K562 (cell line): ENCODE data around the gene ZP3. TPM values are rescaled to one million over a fixed set of nuclear protein-coding genes. Genes with fewer than 3 reads are reported as not detected.

ENCODE experiments used
- BCL6 ChIP-seq: fragments of 250-450 bp; sonication (Bioruptor Pico); IDR thresholded peaks from 2 replicates; pipeline ENCODE4 v1.4.0; 2020
- CHCHD3 ChIP-seq: fragments of 250-450 bp; sonication (Bioruptor Pico); IDR thresholded peaks from 2 replicates; pipeline ENCODE4 v2.1.2; 2022; ENCODE audit warnings: mild to moderate bottlenecking
- CUX1 ChIP-seq: fragments of 200-800 bp; sonication (Bioruptor generic); IDR thresholded peaks from 2 replicates; pipeline ENCODE4 v1.6.1; 2016; ENCODE audit warnings: missing genetic modification characterization, missing compliant biosample characterization
- DIDO1 ChIP-seq: fragments of 450-650 bp; IDR thresholded peaks from 2 replicates; pipeline ENCODE4 v1.6.1; 2016; ENCODE audit warnings: low read depth, missing biosample characterization, missing genetic modification characterization
- DLX4 ChIP-seq: fragments of 250-450 bp; sonication (Bioruptor Pico); IDR thresholded peaks from 2 replicates; pipeline ENCODE4 v1.6.1; 2021; ENCODE audit warnings: mild to moderate bottlenecking
- E2F6 ChIP-seq, 2 experiments: IDR thresholded peaks; 2 replicates each; pipeline ENCODE4 v1.6.1; 2011; ENCODE audit warnings: borderline replicate concordance in 1 of 2, control low read depth in 1 of 2, low read depth in 1 of 2, low read length in 1 of 2, mild to moderate bottlenecking in 1 of 2, mixed read lengths in 1 of 2, moderate library complexity in 1 of 2; ENCODE audit not compliant: insufficient read depth in 1 of 2, insufficient read length in 1 of 2, poor library complexity in 1 of 2, severe bottlenecking in 1 of 2; ENCODE audit errors: extremely low read depth in 1 of 2
- ELF1 ChIP-seq: fragments of 200-800 bp; sonication (Bioruptor generic); IDR thresholded peaks from 2 replicates; pipeline ENCODE4 v1.6.1; 2016; ENCODE audit warnings: missing genetic modification characterization, missing compliant biosample characterization
- GTF2B ChIP-seq: IDR thresholded peaks from 2 replicates; pipeline ENCODE4 v1.6.1; 2011; ENCODE audit not compliant: insufficient read length; ENCODE audit errors: extremely low read depth
- KDM4B ChIP-seq, 2 experiments: fragments of 450-650 bp in 1 of 2; sonication (generic) in 1 of 2; IDR thresholded peaks; 2 replicates each; pipeline ENCODE4 v1.6.1; 2016 to 2017; ENCODE audit warnings: borderline replicate concordance in 2 of 2, antibody characterized with exemption in 1 of 2, low read depth in 1 of 2, mild to moderate bottlenecking in 1 of 2
- POLR2G ChIP-seq: fragments of 200-400 bp; formaldehyde crosslinking; IDR thresholded peaks from 2 replicates; pipeline ENCODE4 v1.6.1; 2017; ENCODE audit warnings: low read depth, mild to moderate bottlenecking, antibody characterized with exemption, low read length, moderate library complexity
- SMARCE1 ChIP-seq: fragments of 450-650 bp; IDR thresholded peaks from 2 replicates; pipeline ENCODE4 v1.7.1; 2016; ENCODE audit warnings: mild to moderate bottlenecking
- ZEB2 ChIP-seq: fragments of 450-650 bp; IDR thresholded peaks from 2 replicates; pipeline ENCODE4 v1.6.1; 2016
- ZFP36 ChIP-seq: fragments of 150-350 bp; IDR thresholded peaks from 2 replicates; pipeline ENCODE4 v1.6.1; 2018; ENCODE audit warnings: low read length, low read depth; ENCODE audit not compliant: partially characterized antibody
- ZNF23 ChIP-seq: fragments of 250-450 bp; sonication (Bioruptor Pico); IDR thresholded peaks from 2 replicates; pipeline ENCODE4 v1.4.0; 2020; ENCODE audit warnings: mild to moderate bottlenecking
- ZNF263 ChIP-seq: sonication (generic); formaldehyde crosslinking; IDR thresholded peaks from 2 replicates; pipeline ENCODE4 v1.8.0; 2022; ENCODE audit warnings: mild to moderate bottlenecking, missing genetic modification reagents, borderline replicate concordance
- ZNF311 ChIP-seq: fragments of 250-450 bp; sonication (Bioruptor Pico); IDR thresholded peaks from 2 replicates; pipeline ENCODE4 v1.4.0; 2020; ENCODE audit warnings: mild to moderate bottlenecking, moderate library complexity
- ZNF717 ChIP-seq: fragments of 250-450 bp; sonication (Bioruptor Pico); IDR thresholded peaks from 2 replicates; pipeline ENCODE4 v1.5.0; 2021
- polyA plus RNA-seq, 8 experiments: library from polyadenylated mRNA; depleted of rRNA in 4 of 8; stranded (reverse) in 5 of 8; unstranded in 3 of 8; fragments of >200 nt; fragmentation: Nextera tagmentation in 2 of 8; fragmentation: Illumina TruSeq in 1 of 8; extraction: Ambion mirVana in 2 of 8; extraction: Trizol in 1 of 8; gene quantifications; 2 replicates each; pipeline versions ENCODE4 v1.2.1 to v1.2.3, GENCODE V29; 2011 to 2014; ENCODE audit warnings: inconsistent platforms in 1 of 8, missing spikeins in 1 of 8
- total RNA-seq, 7 experiments: library from RNA; depleted of rRNA in 6 of 7; stranded (reverse); fragments of >200 nt in 6 of 7; fragmentation: Illumina TruSeq in 2 of 7; extraction: Trizol in 2 of 7; gene quantifications; 2 replicates each; pipeline versions ENCODE4 v1.2.1 to v1.2.3, GENCODE V29; 2011 to 2021; ENCODE audit warnings: low replicate concordance in 1 of 7
- TF ChIP-seq, protein P1 (sequence below): IDR thresholded peaks from 3 replicates; pipeline ENCODE4 v1.6.1; 2011; ENCODE audit warnings: borderline replicate concordance, mild to moderate bottlenecking, moderate library complexity; ENCODE audit not compliant: insufficient read length; ENCODE audit errors: extremely low read depth

The ZP3 gene
- total and polyA plus RNA-seq, 9 of the 15 experiments (the other 6 are each of a cell fraction or from before 2014, with no cell fraction given) = 1.4 to 3.8 (median 2.4) TPM

DNA sequence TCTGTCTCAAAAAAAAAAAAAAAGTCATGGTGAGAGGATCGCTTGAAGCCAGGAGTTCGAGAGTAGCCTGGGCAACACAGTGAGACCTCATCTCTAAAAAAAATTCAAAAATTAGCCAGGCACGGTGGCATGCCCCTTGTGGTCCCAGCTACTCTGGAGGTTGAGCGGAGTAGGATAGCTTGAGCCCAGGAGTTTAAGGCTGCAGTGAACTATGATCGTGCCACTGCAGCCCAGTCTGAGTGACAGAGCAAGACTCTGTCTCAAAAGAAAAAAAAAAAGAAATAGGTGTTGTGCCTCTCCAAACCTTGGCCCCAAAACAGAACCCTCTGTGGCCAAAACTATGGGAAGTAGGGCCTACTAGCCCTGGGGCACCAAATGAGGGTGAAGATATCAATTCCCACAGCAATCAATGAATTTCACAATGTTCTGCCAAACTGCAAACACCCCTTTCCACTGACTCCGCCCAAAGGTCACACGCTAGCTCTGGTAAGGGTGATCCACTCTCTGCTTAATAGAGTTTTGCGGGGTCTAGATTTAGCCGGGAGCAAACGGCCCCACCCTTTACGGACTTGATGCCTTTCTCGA is 32.1 kb upstream of the ZP3 start (continued):
- 0 out of 2 replicates have a peak, but pooled peaks have one; percentile 73 for TF ChIP-seq CUX1
- TF ChIP-seq KDM4B (IDR thresholded peaks at IDR 0.05; ENCODE audit: borderline replicate concordance in 2 of 2, low read depth in 1 of 2) = no peak
- TF ChIP-seq, protein P1, sequence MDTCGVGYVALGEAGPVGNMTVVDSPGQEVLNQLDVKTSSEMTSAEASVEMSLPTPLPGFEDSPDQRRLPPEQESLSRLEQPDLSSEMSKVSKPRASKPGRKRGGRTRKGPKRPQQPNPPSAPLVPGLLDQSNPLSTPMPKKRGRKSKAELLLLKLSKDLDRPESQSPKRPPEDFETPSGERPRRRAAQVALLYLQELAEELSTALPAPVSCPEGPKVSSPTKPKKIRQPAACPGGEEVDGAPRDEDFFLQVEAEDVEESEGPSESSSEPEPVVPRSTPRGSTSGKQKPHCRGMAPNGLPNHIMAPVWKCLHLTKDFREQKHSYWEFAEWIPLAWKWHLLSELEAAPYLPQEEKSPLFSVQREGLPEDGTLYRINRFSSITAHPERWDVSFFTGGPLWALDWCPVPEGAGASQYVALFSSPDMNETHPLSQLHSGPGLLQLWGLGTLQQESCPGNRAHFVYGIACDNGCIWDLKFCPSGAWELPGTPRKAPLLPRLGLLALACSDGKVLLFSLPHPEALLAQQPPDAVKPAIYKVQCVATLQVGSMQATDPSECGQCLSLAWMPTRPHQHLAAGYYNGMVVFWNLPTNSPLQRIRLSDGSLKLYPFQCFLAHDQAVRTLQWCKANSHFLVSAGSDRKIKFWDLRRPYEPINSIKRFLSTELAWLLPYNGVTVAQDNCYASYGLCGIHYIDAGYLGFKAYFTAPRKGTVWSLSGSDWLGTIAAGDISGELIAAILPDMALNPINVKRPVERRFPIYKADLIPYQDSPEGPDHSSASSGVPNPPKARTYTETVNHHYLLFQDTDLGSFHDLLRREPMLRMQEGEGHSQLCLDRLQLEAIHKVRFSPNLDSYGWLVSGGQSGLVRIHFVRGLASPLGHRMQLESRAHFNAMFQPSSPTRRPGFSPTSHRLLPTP = no peak
- no peak for TF ChIP-seq ZNF717 (CRISPR knock-in tag)
- no peak for TF ChIP-seq ZFP36
- no peak for TF ChIP-seq ZEB2
- no peak for TF ChIP-seq GTF2B
- no peak for TF ChIP-seq E2F6 (IDR thresholded peaks at IDR 0.05; ENCODE audit: borderline replicate concordance in 1 of 2, extremely low read depth in 1 of 2, insufficient read depth in 1 of 2, insufficient read length in 1 of 2, low read depth in 1 of 2, low read length in 1 of 2, poor library complexity in 1 of 2, severe bottlenecking in 1 of 2)
- TF ChIP-seq SMARCE1 = peak; percentile 19; the same call in 1 of the 2 replicates
- no peak for TF ChIP-seq DLX4 (CRISPR knock-in tag)
- TF ChIP-seq BCL6 (CRISPR knock-in tag) = no peak
- TF ChIP-seq CHCHD3 (CRISPR knock-in tag) = no peak
- TF ChIP-seq ZNF311 (CRISPR knock-in tag) = no peak
- no peak for TF ChIP-seq ELF1
- no peak for TF ChIP-seq ZNF23
- TF ChIP-seq POLR2G = no peak
- TF ChIP-seq DIDO1 (tag) = no peak
- no peak for TF ChIP-seq ZNF263 (CRISPR knock-in tag)
